Measurements from ENCODE around the gene ALOX5AP.

Gene ALOX5AP

GRCh38 chr13:30770929-30771328, 35.6 kb downstream of the ALOX5AP start:
- no peak for DNase-seq

- DNase-seq = no peak
Observed at GRCh38 chr13:30773561-30773960, 38.2 kb downstream of the ALOX5AP start.

GRCh38 chr13:30774214-30774730, 38.9 kb downstream of the ALOX5AP start:
- no peak for DNase-seq

- DNase-seq = no peak
Observed at GRCh38 chr13:30776661-30777060, 41.3 kb downstream of the ALOX5AP start.

GRCh38 chr13:30779016-30779415, 43.7 kb downstream of the ALOX5AP start:
- DNase-seq = no peak

GRCh38 chr13:30779608-30780007, 44.3 kb downstream of the ALOX5AP start:
- no peak for DNase-seq

GRCh38 chr13:30780338-30780981, 45.1 kb downstream of the ALOX5AP start:
- no peak for DNase-seq

- no peak for DNase-seq
Observed at GRCh38 chr13:30785191-30785850, 50.0 kb downstream of the ALOX5AP start.

GRCh38 chr13:30786648-30787047, 51.3 kb downstream of the ALOX5AP start:
- no peak for DNase-seq

- no peak for DNase-seq
Observed at GRCh38 chr13:30787738-30788525, 52.6 kb downstream of the ALOX5AP start.

- no peak for DNase-seq
Observed at GRCh38 chr13:30789166-30789862, 54.0 kb downstream of the ALOX5AP start.

GRCh38 chr13:30790592-30790991, 55.2 kb downstream of the ALOX5AP start:
- no peak for DNase-seq

GRCh38 chr13:30791354-30792001, 56.1 kb downstream of the ALOX5AP start:
- DNase-seq = no peak

- no peak for DNase-seq
Observed at GRCh38 chr13:30792285-30793000, 57.1 kb downstream of the ALOX5AP start.

- DNase-seq = no peak
Observed at GRCh38 chr13:30796132-30796572, 60.8 kb downstream of the ALOX5AP start.

- no peak for DNase-seq
Observed at GRCh38 chr13:30796631-30797601, 61.6 kb downstream of the ALOX5AP start.

- DNase-seq = no peak
Observed at GRCh38 chr13:30797847-30798535, 62.6 kb downstream of the ALOX5AP start.

GRCh38 chr13:30798776-30799355, 63.5 kb downstream of the ALOX5AP start:
- no peak for DNase-seq

- DNase-seq = no peak
Observed at GRCh38 chr13:30799356-30799824, 64.0 kb downstream of the ALOX5AP start.

All from activated effector memory CD4-positive, alpha-beta T cell treated with Interleukin-2 at 50 U/mL for 16 hours (primary cell).